ENCODE data around the gene CCM2L. TPM values are rescaled to one million over a fixed set of nuclear protein-coding genes. Genes with fewer than 3 reads are reported as not detected.

CCM2L gene
- total and polyA plus RNA-seq, 2 of the 4 experiments (the other 2 are of a cell fraction): not detected

DNA sequence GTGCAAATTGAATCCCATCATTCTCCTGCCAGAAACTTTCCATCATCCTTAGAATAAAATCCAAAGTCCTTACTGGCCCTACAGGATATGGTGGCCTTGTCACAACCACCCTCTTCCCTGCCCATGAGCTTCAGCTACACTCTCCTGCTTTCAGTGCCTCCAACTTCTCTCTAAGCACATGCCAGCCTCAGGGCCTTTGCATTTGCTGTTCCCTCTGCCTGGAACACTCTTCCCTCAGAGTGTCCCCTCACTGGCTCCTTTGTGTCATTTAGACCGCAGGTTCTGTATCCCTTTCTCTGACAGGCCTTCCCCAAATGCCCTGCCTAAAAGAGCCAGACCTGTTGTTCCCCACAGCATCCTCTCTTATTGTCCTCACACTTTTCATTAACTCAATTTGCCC, 60.0 kb downstream of the CCM2L start:
- Histone ChIP-seq H4K5ac (ENCODE audit: low read depth, low read length) (no peak overlapping the region), H2AFZ (replicated peaks; ENCODE audit: low read length, poor library complexity) (peak overlapping the region; percentile 9), H3K9me3 (ENCODE audit: control insufficient read depth, insufficient read depth, low read length) (no peaks in the 10 kb centered on the region), H3K23ac (ENCODE audit: low read depth, low read length) (peak overlapping the region; percentile 27; the same call in 1 of the 2 replicates), H3K9ac (ENCODE audit: low read depth, low read length) (no peak overlapping the region), H3K9me1 (ENCODE audit: insufficient read depth, low read length) (peaks cover 15% of the 10 kb centered on the region), H3K4me1 (ENCODE audit: control insufficient read depth, insufficient read depth, low read length) (peaks cover 10% of the 10 kb centered on the region), H3K79me1 (ENCODE audit: low read depth in 1 of 2, low read length in 2 of 2) (no peaks in the 10 kb centered on the region), H3K14ac (replicated peaks; ENCODE audit: low read depth, low read length) (0 out of 2 replicates have a peak overlapping the region, but pooled peaks have one; percentile 41), H3K4ac (ENCODE audit: low read depth, low read length) (peak overlapping the region; percentile 59; the same call in 1 of the 2 replicates), H3K4me3 (ENCODE audit: insufficient read depth, low read depth, low read length) (no peak overlapping the region), H2BK15ac (ENCODE audit: low read depth, low read length) (peak overlapping the region; percentile 18; the same call in 1 of the 3 replicates), H3K27ac (ENCODE audit: insufficient read depth, low read length) (no peak overlapping the region), H2BK5ac (ENCODE audit: low read depth, low read length, poor library complexity, severe bottlenecking) (no peak overlapping the region), H4K91ac (ENCODE audit: insufficient read depth, low read depth, low read length) (peak overlapping the region; percentile 11; the same call in 1 of the 2 replicates), H2AK9ac (replicated peaks; ENCODE audit: low read depth, low read length, poor library complexity) (peak overlapping the region; percentile 46), H2AK5ac (ENCODE audit: low read depth, low read length) (peak overlapping the region; percentile 27; the same call in 1 of the 2 replicates), H3K18ac (ENCODE audit: low read depth, low read length) (no peak overlapping the region), H3K27me3 (ENCODE audit: control insufficient read depth, insufficient read depth, low read length) (peaks cover 14% of the 10 kb centered on the region), H3K4me2 (ENCODE audit: low read depth, low read length) (no peak overlapping the region), H3K56ac (ENCODE audit: extremely low read depth, insufficient read depth, low read length) (no peak overlapping the region), H4K8ac (ENCODE audit: low read depth in 2 of 2, low read length in 2 of 2) (no peak overlapping the region; a peak in 1 of 4 replicates), H4K20me1 (ENCODE audit: insufficient read depth, low read length) (peaks cover 9% of the 10 kb centered on the region; the same call in 1 of the 2 replicates), H2BK120ac (ENCODE audit: low read depth, low read length) (peak overlapping the region; percentile 72), H2BK20ac (ENCODE audit: low read depth, low read length) (peak overlapping the region; percentile 82), H3K36me3 (ENCODE audit: control insufficient read depth, insufficient read depth, low read length) (no peaks in the 10 kb centered on the region)
- no CpG with 5 or more reads among the region's 1 CpG for whole genome bisulfite sequencing, 2 experiments (ENCODE audit: extremely low coverage in 2 of 2, insufficient read length in 1 of 2)
- BruUV-seq (replicated peaks): no TSS peak
- in situ Hi-C loops (cut with MboI; ENCODE audit: low sequenced_read_pairs): no loop called here
- TF ChIP-seq MAFK (IDR thresholded peaks at IDR 0.05; ENCODE audit: low read depth, low read length) (no peak), SMC3 (IDR thresholded peaks at IDR 0.05; ENCODE audit: low read depth, low read length) (no peak), BHLHE40 (IDR thresholded peaks at IDR 0.05; ENCODE audit: low read depth, low read length) (no peak), MXI1 (IDR thresholded peaks at IDR 0.05; ENCODE audit: borderline replicate concordance, low read depth, low read length) (no peak)
- TF ChIP-seq, protein P1, sequence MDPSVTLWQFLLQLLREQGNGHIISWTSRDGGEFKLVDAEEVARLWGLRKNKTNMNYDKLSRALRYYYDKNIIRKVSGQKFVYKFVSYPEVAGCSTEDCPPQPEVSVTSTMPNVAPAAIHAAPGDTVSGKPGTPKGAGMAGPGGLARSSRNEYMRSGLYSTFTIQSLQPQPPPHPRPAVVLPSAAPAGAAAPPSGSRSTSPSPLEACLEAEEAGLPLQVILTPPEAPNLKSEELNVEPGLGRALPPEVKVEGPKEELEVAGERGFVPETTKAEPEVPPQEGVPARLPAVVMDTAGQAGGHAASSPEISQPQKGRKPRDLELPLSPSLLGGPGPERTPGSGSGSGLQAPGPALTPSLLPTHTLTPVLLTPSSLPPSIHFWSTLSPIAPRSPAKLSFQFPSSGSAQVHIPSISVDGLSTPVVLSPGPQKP (IDR thresholded peaks at IDR 0.05; ENCODE audit: borderline replicate concordance, low read depth, low read length): no peak
- ATAC-seq (ENCODE audit: low read depth) (no peak), DNase-seq (no peak)
- intact Hi-C loops (cut with micrococcal nuclease): no loop called here
- dilution Hi-C loops (cut with HindIII; ENCODE audit: low sequenced_read_pairs, unreplicated experiment): no loop called here
- ChIA-PET CTCF (no interaction called here), POLR2A (ENCODE audit: unreplicated experiment) (no interaction called here)
